Neuronal stem cell (in vitro differentiated cells): ENCODE results near the gene FBH1.

Experiments used
- DNase-seq: peaks from one replicate; pipeline ENCODE4 v3.0.0-alpha.2; 2013; ENCODE audit warnings: low spot score
- H2AFZ ChIP-seq: one replicate; pipeline ENCODE4 v1.6.1; 2013; ENCODE audit warnings: mild to moderate bottlenecking, low read length, inconsistent platforms
- H2AK5ac ChIP-seq: 2 replicates; pipeline ENCODE4 v1.6.1; 2013; ENCODE audit warnings: low read depth, mild to moderate bottlenecking, inconsistent platforms, low read length, moderate library complexity, mixed read lengths
- H2BK120ac ChIP-seq: 2 replicates; pipeline ENCODE4 v1.6.1; 2013; ENCODE audit warnings: low read depth, mild to moderate bottlenecking, inconsistent platforms, low read length, moderate library complexity, mixed read lengths
- H2BK12ac ChIP-seq: one replicate; pipeline ENCODE4 v1.6.1; 2013; ENCODE audit warnings: low read length, inconsistent platforms
- H2BK15ac ChIP-seq: 2 replicates; pipeline ENCODE4 v1.6.1; 2013; ENCODE audit warnings: mild to moderate bottlenecking, low read length, inconsistent platforms, mixed read lengths
- H2BK5ac ChIP-seq: one replicate; pipeline ENCODE4 v1.6.1; 2013; ENCODE audit warnings: inconsistent platforms, mild to moderate bottlenecking, low read length, moderate library complexity
- H3K14ac ChIP-seq: one replicate; pipeline ENCODE4 v1.6.1; 2013; ENCODE audit warnings: low read length, inconsistent platforms
- H3K18ac ChIP-seq: 2 replicates; pipeline ENCODE4 v1.6.1; 2013; ENCODE audit warnings: low read length, inconsistent platforms
- H3K23ac ChIP-seq: 2 replicates; pipeline ENCODE4 v1.6.1; 2013; ENCODE audit warnings: low read depth, mild to moderate bottlenecking, mixed read lengths, low read length, inconsistent platforms; ENCODE audit not compliant: poor library complexity
- H3K27ac ChIP-seq: replicated peaks from 3 replicates; pipeline ENCODE4 v1.5.1; 2013; ENCODE audit warnings: low read length, inconsistent platforms
- H3K27me3 ChIP-seq, 3 experiments: 2 replicates each; pipeline ENCODE4 v1.6.1; 2013; ENCODE audit warnings: low read length in 3 of 3, mild to moderate bottlenecking in 2 of 3, inconsistent platforms in 1 of 3, low read depth in 1 of 3, mixed read lengths in 1 of 3, moderate library complexity in 1 of 3; ENCODE audit not compliant: control insufficient read depth in 3 of 3, insufficient read depth in 3 of 3
- H3K36me3 ChIP-seq, 2 donors: replicated peaks in 1 of 2; 2 replicates each; pipeline ENCODE4 v1.6.1; 2013; ENCODE audit warnings: low read length in 2 of 2; ENCODE audit not compliant: control insufficient read depth in 2 of 2, insufficient read depth in 2 of 2
- H3K4ac ChIP-seq: 2 replicates; pipeline ENCODE4 v1.6.1; 2013; ENCODE audit warnings: inconsistent platforms, mild to moderate bottlenecking, low read length, moderate library complexity
- H3K4me1 ChIP-seq, 2 donors: 1 replicate in 1 of 2; 2 replicates in 1 of 2; pipeline ENCODE4 v1.6.1; 2013; ENCODE audit warnings: low read length in 2 of 2, low read depth in 1 of 2; ENCODE audit not compliant: control insufficient read depth in 2 of 2, insufficient read depth in 1 of 2
- H3K4me2 ChIP-seq: one replicate; pipeline ENCODE4 v1.6.1; 2013; ENCODE audit warnings: mild to moderate bottlenecking, low read length, inconsistent platforms; ENCODE audit not compliant: insufficient read depth, poor library complexity, severe bottlenecking
- H3K4me3 ChIP-seq, 2 donors: 2 replicates each; pipeline ENCODE4 v1.5.1; 2013; ENCODE audit warnings: low read length in 2 of 2, mild to moderate bottlenecking in 2 of 2, inconsistent platforms in 1 of 2, moderate library complexity in 1 of 2
- H3K79me1 ChIP-seq: one replicate; pipeline ENCODE4 v1.6.1; 2013; ENCODE audit warnings: low read depth, mild to moderate bottlenecking, inconsistent platforms, low read length, moderate library complexity
- H3K9ac ChIP-seq: one replicate; pipeline ENCODE4 v1.6.1; 2013; ENCODE audit warnings: mild to moderate bottlenecking, low read depth, low read length, inconsistent platforms; ENCODE audit not compliant: poor library complexity
- H3K9me3 ChIP-seq, 2 donors: replicated peaks in 1 of 2; 2 replicates each; pipeline versions ENCODE3 to v1.6.1; 2013; ENCODE audit warnings: low read length in 2 of 2, mild to moderate bottlenecking in 2 of 2, inconsistent platforms in 1 of 2, low read depth in 1 of 2, mixed read lengths in 1 of 2, moderate library complexity in 1 of 2; ENCODE audit not compliant: control insufficient read depth in 2 of 2, insufficient read depth in 1 of 2
- H4K8ac ChIP-seq: one replicate; pipeline ENCODE4 v1.6.1; 2013; ENCODE audit warnings: low read depth, mild to moderate bottlenecking, inconsistent platforms, low read length, moderate library complexity
- H4K91ac ChIP-seq: one replicate; pipeline ENCODE4 v1.6.1; 2013; ENCODE audit warnings: low read length, low read depth, mild to moderate bottlenecking, inconsistent platforms; ENCODE audit not compliant: poor library complexity
- WGBS, 2 donors: extraction: QIAGEN DNeasy Blood & Tissue Kit; methylation state at CpG; one replicate each; pipeline ENCODE4 v1.1.7; 2013; ENCODE audit warnings: missing lambda C conversion rate in 2 of 2, mixed read lengths in 1 of 2; ENCODE audit not compliant: insufficient read length in 2 of 2, insufficient replicate concordance in 1 of 2; ENCODE audit errors: extremely low coverage in 2 of 2; 5-methylcytosine and 5-hydroxymethylcytosine counted together

FBH1 gene

GRCh38 chr10:5940807-5941218 lies 50.8 kb downstream of the FBH1 start:
- Histone ChIP-seq H2BK15ac (no peak overlapping the region), H3K4me3 (no peak overlapping the region), H2BK120ac (no peak overlapping the region), H3K27me3 (no peaks in the 10 kb centered on the region), H3K4ac (no peak overlapping the region), H2BK5ac (no peak overlapping the region), H3K9ac (no peak overlapping the region), H3K4me2 (no peak overlapping the region), H3K27ac (no peak overlapping the region), H3K79me1 (no peaks in the 10 kb centered on the region), H2AFZ (no peak overlapping the region), H3K4me1 (peaks cover 0 to 2% of the 10 kb centered on the region in 2 donors), H3K23ac (peak overlapping the region; percentile 44), H3K14ac (no peak overlapping the region), H4K8ac (no peak overlapping the region), H3K36me3 (peaks cover 21 to 31% of the 10 kb centered on the region in 2 donors), H4K91ac (no peak overlapping the region), H3K9me3 (peaks cover 0 to under 1% of the 10 kb centered on the region in 2 donors), H3K18ac (no peak overlapping the region), H2AK5ac (no peak overlapping the region), H2BK12ac (no peak overlapping the region)
- DNase-seq, result no peak
- no CpG with 5 or more reads among the region's 6 CpGs for WGBS, 2 donors

- Histone ChIP-seq H3K27me3 (no peaks in the 10 kb centered on the region), H3K79me1 (no peaks in the 10 kb centered on the region), H3K14ac (no peak overlapping the region), H3K4ac (no peak overlapping the region), H3K4me2 (no peak overlapping the region), H3K4me3 (no peak overlapping the region), H3K18ac (no peak overlapping the region), H2BK12ac (no peak overlapping the region), H3K27ac (no peak overlapping the region), H2BK15ac (no peak overlapping the region), H3K23ac (no peak overlapping the region), H4K8ac (no peak overlapping the region), H2AK5ac (no peak overlapping the region), H3K9ac (no peak overlapping the region), H3K4me1 (peaks cover 0 to 2% of the 10 kb centered on the region in 2 donors), H3K36me3 (peaks cover 16 to 24% of the 10 kb centered on the region in 2 donors), H2BK120ac (no peak overlapping the region), H2AFZ (no peak overlapping the region), H4K91ac (no peak overlapping the region), H3K9me3 (no peaks in the 10 kb centered on the region), H2BK5ac (no peak overlapping the region)
- DNase-seq, result no peak
- WGBS, 2 donors, result no CpG with 5 or more reads among the region's 7 CpGs
Measured at GRCh38 chr10:5941579-5941978, 51.5 kb downstream of the FBH1 start.

GRCh38 chr10:5942001-5942400 lies 52.0 kb downstream of the FBH1 start:
- Histone ChIP-seq H4K8ac (no peak overlapping the region), H2BK5ac (peak overlapping the region; percentile 29), H2AK5ac (no peak overlapping the region), H2BK15ac (no peak overlapping the region), H3K79me1 (no peaks in the 10 kb centered on the region), H3K36me3 (peaks cover 12 to 20% of the 10 kb centered on the region in 2 donors), H4K91ac (no peak overlapping the region), H3K18ac (no peak overlapping the region), H3K23ac (peak overlapping the region; percentile 82), H3K4me3 (no peak overlapping the region), H2AFZ (peak overlapping the region; percentile 38), H3K9ac (no peak overlapping the region), H3K4me1 (peaks cover 0 to 2% of the 10 kb centered on the region in 2 donors), H3K27ac (no peak overlapping the region), H3K4me2 (no peak overlapping the region), H2BK120ac (no peak overlapping the region), H3K27me3 (peaks cover 0 to 2% (median 0%) of the 10 kb centered on the region in 3 experiments), H3K9me3 (no peaks in the 10 kb centered on the region), H3K4ac (no peak overlapping the region), H2BK12ac (no peak overlapping the region), H3K14ac (no peak overlapping the region)
- WGBS, 2 donors, result no CpG with 5 or more reads among the region's 13 CpGs
- DNase-seq, result no peak

- no peak overlapping the region for H3K4me3 ChIP-seq
- DNase-seq, result no peak
- no peak overlapping the region for H2BK120ac ChIP-seq
- no peak overlapping the region for H4K91ac ChIP-seq
- no CpG with 5 or more reads among the region's 16 CpGs for WGBS, 2 donors
- H3K9me3 ChIP-seq, result no peaks in the 10 kb centered on the region
- peak overlapping the region; percentile 82 for H3K23ac ChIP-seq
- no peak overlapping the region for H3K14ac ChIP-seq
- H2BK12ac ChIP-seq, result no peak overlapping the region
- H3K9ac ChIP-seq, result no peak overlapping the region
- peaks cover 0 to 2% of the 10 kb centered on the region in 2 donors for H3K4me1 ChIP-seq
- no peaks in the 10 kb centered on the region for H3K79me1 ChIP-seq
- peak overlapping the region; percentile 29 for H2BK5ac ChIP-seq
- H3K18ac ChIP-seq, result peak overlapping the region; percentile 68
- no peak overlapping the region for H3K27ac ChIP-seq
- no peak overlapping the region for H2BK15ac ChIP-seq
- H3K4ac ChIP-seq, result no peak overlapping the region
- peaks cover 8 to 15% of the 10 kb centered on the region in 2 donors for H3K36me3 ChIP-seq
- no peak overlapping the region for H4K8ac ChIP-seq
- H2AFZ ChIP-seq, result peak overlapping the region; percentile 38
- H3K27me3 ChIP-seq, result peaks cover 0 to 2% (median 0%) of the 10 kb centered on the region in 3 experiments
- H3K4me2 ChIP-seq, result no peak overlapping the region
- no peak overlapping the region for H2AK5ac ChIP-seq
Measured at GRCh38 chr10:5942474-5942873, 52.4 kb downstream of the FBH1 start.
